Measurements from ENCODE around the gene C1GALT1. TPM values are rescaled to one million over a fixed set of nuclear protein-coding genes. Genes with fewer than 3 reads are reported as not detected.

The C1GALT1 gene
- total and polyA plus RNA-seq, 2 experiments from 2014 or later = 58.2 to 203 TPM

- H3F3A ChIP-seq (replicated peaks; ENCODE audit: low read depth) = no peaks in the 10 kb centered on the region
- H3K27me3 ChIP-seq (ENCODE audit: insufficient read depth) = no peaks in the 10 kb centered on the region
- Mint-ChIP-seq H3K36me3 (ENCODE audit: low read depth) (peaks cover 49% of the 10 kb centered on the region), H3K27ac (no peak overlapping the region), H3K4me3 (no peak overlapping the region), H3K27me3 (ENCODE audit: insufficient read depth, low read depth, poor library complexity) (peaks cover 2% of the 10 kb centered on the region), H3K4me1 (peaks cover 37% of the 10 kb centered on the region), H3K9me3 (no peaks in the 10 kb centered on the region)
- H3K4me2 ChIP-seq = no peak overlapping the region
- H3K4me3 ChIP-seq = no peak overlapping the region
- 0 out of 2 replicates have a peak, but pooled peaks cover 8% of the 10 kb centered on the region for H4K20me1 ChIP-seq (replicated peaks; ENCODE audit: insufficient read depth)
- ATAC-seq (no peak), DNase-seq (ENCODE audit: low spot score) (no peak)
- no peak overlapping the region for H2AFZ ChIP-seq
- TF ChIP-seq STAT1 (IDR thresholded peaks at IDR 0.05; ENCODE audit: unreplicated experiment) (no peak), JUNB (IDR thresholded peaks at IDR 0.05; ENCODE audit: unreplicated experiment) (no peak), EZH2 (IDR thresholded peaks at IDR 0.05; ENCODE audit: low read depth, unreplicated experiment) (no peak), POLR2AphosphoS5 (IDR thresholded peaks at IDR 0.05; ENCODE audit: low read depth) (no peak), REST (IDR thresholded peaks at IDR 0.05; ENCODE audit: unreplicated experiment) (no peak), EZH2phosphoT487 (IDR thresholded peaks at IDR 0.05; ENCODE audit: unreplicated experiment) (no peak), CREB1 (CRISPR knock-in tag; IDR thresholded peaks at IDR 0.05; ENCODE audit: low read depth) (no peak), ZNF331 (CRISPR knock-in tag; IDR thresholded peaks at IDR 0.05; ENCODE audit: low read depth) (no peak), ZNF114 (CRISPR knock-in tag; IDR thresholded peaks at IDR 0.05) (no peak), ZNF462 (CRISPR knock-in tag; IDR thresholded peaks at IDR 0.05) (no peak), NANOG (IDR thresholded peaks at IDR 0.05; ENCODE audit: borderline replicate concordance) (no peak), ETS1 (IDR thresholded peaks at IDR 0.05) (no peak), CTCF (conservative IDR thresholded peaks at IDR 0.05; ENCODE audit: low read depth in 2 of 2) (no peak)
- H3K36me3 ChIP-seq (ENCODE audit: insufficient read depth) = no peaks in the 10 kb centered on the region
- H3K79me2 ChIP-seq (replicated peaks; ENCODE audit: insufficient read depth) = peaks cover 100% of the 10 kb centered on the region
- H3K4me1 ChIP-seq (ENCODE audit: insufficient read depth) = peaks cover 32% of the 10 kb centered on the region
- H3K9me2 ChIP-seq (ENCODE audit: insufficient read depth) = no peaks in the 10 kb centered on the region
- H3K27ac ChIP-seq (ENCODE audit: low read depth) = no peak overlapping the region; the same call in 1 of the 2 replicates
These were observed 38.5 kb downstream of the C1GALT1 start for GRCh38 chr7:7220821-7221220.
